Urothelium cell line (cell line): ENCODE measurements around the gene ARL3.
A peak's percentile ranks its signal among the peaks of the same experiment; 100 is the strongest.
"Not testable (repeated sequence)": the region's sequence is repeated elsewhere in the genome, so short reads cannot be mapped to it uniquely, and the experiment has no call there.

Experiments
- DNase-seq: peaks from one replicate; pipeline ENCODE4 v3.0.0; 2011; ENCODE audit warnings: low spot score, mixed read lengths
- FAIRE-seq: peaks from 2 replicates; lab custom pipeline; 2011; peaks lifted over from hg19 to GRCh38; lab: Jason Lieb, UNC

The ARL3 gene

DNA sequence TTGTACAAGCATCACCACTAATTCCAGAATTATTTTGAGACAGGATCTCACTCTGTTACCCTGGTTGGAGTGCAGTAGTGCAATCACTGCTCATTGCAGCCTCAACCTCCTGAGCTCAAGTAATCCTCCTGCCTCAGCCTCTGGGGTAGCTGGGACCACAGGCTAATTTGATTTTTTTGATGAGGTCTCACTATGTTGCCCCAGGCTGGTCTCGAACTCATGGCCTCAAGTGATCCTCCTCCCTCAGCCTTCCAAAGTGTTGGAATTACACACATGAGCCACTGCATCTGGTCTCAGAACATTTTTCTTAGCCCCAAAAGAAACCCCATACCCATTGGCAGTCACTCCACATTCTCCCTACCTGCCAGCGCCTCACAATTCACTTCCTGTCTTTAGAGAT, 26.0 kb upstream of the ARL3 start:
- DNase-seq = no peak
- FAIRE-seq = no peak

DNA sequence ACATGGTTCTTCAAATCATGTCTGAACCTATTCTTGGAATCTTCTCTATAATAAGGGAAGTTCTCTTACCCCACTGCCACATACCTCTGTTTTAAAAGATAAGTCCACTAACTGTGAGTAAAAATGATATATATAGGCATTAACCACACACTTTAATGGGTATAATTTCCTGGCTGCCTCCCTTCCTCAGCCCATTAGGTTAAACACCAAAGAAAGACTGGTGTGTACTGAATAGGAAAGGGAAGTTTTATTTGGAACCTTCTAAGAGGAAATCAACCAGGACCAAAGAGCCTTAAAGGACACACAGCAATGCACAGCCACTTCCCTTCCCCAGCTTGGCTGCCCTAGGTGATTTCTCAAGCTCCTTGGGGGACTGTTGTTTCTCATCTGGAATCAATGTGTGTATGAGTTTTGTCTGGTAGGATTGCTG, 24.5 kb upstream of the ARL3 start:
- DNase-seq (no peak), FAIRE-seq (no peak)

DNA sequence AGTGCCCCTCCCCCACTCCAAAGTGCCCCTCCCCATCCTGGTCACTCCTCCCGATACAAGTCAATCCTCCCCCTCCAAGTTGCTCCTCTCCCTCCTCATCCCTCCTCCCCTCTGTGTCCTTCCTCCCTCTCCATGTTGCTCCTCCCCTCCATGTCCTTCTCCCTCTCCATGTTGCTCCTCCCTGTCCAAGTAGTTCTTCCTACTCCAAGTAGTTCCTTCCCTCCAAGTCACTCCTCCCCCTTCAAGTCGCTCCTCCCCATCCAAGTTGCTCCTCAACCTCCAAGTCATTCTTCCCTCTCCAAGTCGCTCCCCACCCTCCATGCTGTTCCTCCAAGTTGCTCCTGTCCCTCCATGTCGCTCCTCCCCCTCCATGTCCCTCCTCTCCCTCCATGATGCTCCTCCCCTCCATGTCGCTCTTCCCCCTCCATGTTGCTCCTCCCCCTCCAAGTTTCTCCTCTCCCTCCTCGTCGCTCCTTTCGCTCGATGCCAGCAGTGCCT, 20.9 kb upstream of the ARL3 start:
- FAIRE-seq = peak; percentile 65
- DNase-seq = no peak

DNA sequence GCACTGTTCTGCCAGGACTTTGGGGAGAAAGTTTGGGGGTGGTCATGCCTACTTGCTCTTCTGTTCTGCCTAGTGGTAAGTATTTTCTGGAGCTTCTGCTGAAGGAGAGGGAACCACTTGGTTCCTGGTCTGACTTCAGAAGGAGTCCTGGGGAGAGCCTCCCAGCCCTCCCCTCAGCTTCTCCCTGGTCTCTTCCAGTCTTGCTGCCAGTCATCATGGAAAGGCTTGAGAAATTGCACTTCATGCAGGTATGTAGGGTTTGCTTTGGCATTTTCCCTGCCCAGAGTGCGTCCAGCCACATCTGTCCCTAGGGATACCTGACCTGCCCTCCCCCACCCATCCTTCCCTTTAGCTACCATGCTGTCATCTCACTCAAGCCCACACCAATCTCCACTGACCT, 18.5 kb upstream of the ARL3 start:
- FAIRE-seq (no peak), DNase-seq (no peak)

DNA sequence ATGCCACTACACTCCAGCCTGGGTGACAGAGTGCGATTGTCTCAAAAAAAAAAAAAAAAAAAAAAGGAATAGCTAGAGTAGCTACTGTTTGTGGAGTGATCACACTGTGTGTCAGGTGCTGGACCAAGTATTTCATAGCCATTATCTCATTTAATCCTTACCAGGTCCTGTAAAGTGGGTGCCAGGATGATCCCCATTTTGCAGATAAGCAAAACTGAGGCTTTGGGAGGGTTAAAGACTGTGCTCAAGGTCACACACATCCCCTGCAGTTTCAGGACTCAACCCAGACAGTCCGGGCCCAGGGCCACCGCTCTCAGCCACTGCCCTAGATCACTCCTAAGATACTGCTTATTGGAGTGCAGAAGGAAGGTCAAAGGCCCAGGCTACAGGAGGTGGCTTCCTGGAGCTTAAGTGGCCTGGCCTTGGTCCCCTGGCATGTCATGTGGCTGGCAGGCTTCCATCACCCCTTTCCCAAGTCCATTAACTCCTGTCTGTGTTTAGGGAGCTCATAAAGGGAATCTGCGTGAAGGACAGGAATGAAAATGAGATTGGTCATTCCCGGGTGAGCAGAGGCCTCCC, 17.1 kb upstream of the ARL3 start:
- no peak for FAIRE-seq
- no peak for DNase-seq

DNA sequence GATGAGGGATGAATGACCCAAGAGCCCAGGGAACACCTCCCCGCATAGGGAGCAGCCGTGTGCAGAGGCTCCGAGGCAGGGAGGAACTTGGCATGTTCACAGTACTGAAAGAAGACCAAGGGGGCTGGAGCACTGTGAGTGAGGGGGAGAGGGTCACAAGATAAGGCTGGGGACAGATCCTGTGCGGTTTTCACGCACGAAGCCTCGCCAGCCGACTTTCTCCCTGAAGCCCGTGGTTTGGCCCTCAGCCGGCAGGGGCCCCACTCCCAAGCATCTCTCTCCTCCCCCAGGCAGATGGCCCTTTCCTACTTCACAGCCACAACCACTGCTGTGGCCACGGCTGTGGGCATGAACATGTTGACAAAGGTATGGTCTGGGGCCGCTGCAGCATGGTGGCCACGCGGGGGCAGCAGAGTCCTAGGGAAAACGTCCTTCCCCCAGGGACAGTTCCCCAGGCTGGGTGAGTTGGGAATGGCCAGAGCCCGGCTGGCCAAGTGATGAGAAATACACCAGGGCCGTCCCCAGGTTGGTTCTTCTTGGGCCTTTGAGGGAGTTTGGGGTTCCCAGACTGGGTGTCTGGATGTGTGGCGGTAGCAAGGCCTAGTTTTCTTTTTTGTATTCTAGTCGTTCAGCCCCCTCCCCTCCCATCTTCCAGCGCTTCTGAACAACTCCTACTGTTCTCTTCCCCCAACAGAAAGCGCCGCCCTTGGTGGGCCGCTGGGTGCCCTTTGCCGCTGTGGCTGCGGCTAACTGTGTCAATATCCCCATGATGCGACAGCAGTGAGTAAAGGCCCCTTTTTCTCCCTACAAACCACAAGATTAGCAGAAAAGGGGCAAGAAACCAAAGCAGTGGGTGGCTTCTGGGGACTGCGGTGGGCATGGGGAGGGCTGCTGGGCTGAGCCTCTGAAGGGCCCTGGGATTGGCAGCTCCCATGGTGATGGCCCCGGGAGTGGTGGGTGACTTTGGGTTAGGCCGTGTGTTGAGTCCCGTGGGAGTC, 15.1 kb upstream of the ARL3 start:
- FAIRE-seq (peak; percentile 92), DNase-seq (peak; percentile 84)

DNA sequence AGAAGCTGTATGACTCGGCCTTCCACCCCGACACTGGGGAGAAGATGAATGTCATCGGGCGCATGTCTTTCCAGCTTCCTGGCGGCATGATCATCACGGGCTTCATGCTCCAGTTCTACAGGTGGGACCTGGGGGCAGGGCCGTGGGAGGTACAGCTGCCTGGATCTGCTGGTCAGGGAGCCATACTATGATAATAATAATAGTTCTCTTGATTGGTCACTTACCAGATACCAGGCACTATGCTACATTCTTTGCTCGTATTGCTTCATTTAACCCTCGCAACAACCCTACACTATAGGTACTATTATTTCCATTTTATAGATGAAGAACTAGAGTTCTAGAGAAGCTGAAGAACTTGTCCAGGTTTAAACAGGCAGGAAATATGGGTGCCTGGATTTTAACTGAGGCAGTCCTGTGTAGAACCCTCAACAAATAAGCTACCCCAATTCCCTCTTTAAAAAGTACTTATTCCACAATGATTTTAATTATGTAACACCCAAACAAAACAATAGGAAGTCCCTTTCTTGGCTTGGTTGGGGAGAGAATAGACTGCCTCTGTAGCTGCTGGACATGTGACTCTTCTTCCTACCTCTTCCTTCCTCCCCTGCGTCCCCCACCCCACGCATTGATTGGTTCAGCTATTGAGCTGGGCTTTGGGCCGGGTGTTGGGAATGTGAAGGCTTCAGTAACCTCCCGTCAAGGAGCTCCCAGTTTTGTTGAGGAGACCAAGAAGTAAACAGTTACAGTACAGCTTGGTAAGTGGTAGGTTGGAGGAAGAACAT, 13.0 kb upstream of the ARL3 start:
- no peak for DNase-seq
- no peak for FAIRE-seq

DNA sequence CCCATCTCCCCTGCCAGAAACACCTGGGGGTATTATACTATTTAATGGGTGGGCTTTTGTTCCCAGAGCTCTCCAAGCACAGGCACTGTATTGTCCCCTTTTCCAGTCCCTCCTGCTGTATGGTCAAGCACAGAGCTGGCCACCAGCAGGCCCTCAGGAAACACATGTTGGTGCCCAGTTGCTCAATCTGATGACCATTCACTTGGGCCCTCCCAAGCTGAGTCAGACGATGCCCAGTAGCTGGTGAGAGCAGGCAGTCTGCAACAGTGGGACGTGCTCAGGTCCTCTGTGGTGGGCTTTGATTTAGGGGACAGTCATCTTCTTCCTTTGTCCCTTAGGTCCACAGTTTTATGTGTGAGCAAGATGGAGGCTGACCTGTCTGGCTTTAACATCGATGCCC, 12.1 kb upstream of the ARL3 start:
- no peak for DNase-seq
- no peak for FAIRE-seq

DNA sequence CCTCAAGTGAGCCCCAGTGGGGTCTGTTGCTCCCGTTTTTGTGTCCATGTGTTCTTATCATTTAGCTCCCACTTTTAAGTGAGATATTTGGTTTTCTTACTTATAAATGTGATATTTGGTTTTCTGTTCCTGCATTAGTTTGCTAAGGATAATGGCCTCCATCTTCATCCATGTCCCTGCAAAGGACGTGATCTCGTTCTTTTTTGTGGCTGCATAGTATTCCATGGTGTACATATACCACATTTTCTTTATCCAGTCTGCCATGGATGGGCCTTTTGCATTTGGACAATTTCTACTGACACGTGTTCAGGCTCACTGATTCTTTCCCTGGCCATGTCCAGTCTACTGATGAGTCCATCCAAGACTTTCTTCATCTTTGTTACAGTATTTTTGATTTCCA, 9.8 kb upstream of the ARL3 start:
- FAIRE-seq = no peak
- no peak for DNase-seq

DNA sequence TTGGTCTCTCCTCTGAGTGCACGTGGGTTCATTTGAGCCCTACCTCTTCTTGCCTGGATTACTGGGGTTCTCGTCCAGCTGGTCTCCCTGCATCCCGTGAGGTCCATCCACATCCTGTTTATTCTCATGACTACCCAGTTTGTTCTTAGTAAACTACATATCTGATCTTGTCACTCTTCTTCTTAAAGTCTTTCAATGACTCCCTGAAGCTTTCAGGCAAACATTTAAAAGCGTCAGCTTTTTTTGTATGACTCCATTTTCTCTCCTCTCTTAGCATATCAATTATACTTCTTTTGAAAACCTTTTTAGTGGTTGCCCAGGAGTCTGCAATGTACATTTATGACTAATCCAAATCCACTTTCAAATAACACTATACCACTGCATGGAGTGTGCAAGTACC, 7.8 kb upstream of the ARL3 start:
- FAIRE-seq = no peak
- no peak for DNase-seq

DNA sequence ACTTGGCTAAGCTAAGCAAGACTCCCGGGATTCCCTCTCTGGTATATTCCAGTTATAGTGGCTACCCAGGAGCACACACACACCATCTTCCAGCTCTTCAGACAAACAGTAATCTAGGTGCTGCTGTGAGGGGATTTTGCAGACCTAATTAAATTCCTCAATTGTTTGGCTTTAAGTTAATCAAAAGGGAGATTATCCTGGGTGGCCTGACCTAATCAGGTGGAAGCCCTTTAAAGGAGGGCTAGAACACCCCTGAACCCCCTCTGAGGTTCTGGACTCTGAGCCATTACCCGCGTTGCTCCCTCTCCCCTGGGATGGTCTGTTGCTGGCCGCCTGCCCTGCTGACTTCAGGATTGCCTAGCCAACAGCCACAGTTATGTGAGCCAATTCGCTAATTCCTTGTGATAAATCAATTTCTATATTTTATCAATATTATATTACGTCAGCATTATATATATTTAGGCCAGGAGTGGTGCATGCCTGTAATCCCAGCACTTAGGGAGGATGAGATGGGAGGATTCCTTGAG, 6.6 kb upstream of the ARL3 start:
- FAIRE-seq (no peak), DNase-seq (no peak)

DNA sequence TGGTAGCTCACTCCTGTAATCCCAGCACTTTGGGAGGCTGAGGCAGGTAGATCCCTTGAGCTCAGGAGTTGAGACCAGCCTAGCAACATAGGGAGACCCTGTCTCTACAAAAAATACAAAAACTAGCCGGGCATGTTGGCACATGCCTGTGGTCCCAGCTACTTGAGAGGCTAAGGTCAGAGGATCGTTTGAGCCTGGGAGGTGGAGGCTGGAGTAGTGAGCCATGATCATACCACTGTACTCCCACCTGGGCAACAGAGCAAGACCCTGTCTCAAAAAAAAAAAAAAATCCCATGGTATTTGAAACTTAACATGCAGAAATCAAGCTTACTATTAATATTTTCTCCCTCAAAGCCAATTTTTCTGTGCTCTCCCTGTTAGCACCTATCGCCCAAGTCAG, 6.1 kb upstream of the ARL3 start:
- DNase-seq = no peak
- FAIRE-seq = no peak

DNA sequence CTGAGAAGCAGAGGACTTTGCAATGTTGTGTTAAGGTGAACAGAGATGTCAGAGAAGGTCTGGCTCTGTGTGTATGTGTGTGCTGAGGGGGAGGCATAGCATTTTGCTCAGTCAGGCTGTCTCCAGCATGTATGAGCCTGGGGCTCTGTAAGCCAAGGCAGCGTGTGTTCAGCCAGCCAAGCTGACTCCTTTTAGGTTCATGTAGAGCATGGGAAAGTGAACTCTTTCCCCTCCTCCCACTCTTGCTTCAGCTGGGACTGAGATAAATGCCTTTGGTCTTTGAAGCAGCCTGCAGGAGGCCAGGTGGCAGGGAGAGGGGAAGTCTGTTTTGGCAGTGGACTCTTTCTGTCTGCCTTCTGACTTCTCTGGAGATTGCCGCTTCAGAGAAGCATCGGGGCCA, 4.0 kb upstream of the ARL3 start:
- FAIRE-seq (no peak), DNase-seq (no peak)

DNA sequence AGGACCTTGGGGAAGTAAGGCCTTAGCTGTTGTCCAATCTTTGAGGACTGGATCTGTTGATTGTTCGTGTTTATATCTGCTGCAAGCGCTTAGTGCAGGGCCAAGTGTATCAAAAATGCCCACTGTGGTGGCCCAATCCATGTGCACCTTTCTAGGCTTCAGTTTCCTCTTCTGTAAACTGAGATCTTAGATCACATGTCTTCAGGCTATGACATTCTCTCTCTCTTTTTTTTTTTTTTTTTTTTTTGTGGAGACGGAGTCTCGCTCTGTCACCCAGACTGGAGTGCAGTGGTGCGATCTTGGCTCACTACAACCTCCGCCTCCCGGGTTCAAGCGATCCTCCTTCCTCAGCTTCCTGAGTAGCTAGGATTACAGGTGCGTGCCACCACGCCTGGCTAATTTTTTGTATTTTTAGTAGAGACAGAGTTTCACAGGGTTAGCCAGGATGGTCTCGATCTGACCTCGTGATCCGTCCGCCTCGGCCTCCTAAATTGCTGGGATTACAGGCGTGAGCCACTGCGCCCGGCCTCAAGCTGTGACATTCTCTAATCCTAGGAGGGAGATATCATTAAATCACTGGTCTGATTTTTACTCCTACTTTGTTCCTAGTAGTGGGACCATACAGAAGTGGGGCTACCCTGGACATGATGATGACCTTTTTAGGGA, 2.8 kb upstream of the ARL3 start:
- not testable (repeated sequence) for DNase-seq, FAIRE-seq

DNA sequence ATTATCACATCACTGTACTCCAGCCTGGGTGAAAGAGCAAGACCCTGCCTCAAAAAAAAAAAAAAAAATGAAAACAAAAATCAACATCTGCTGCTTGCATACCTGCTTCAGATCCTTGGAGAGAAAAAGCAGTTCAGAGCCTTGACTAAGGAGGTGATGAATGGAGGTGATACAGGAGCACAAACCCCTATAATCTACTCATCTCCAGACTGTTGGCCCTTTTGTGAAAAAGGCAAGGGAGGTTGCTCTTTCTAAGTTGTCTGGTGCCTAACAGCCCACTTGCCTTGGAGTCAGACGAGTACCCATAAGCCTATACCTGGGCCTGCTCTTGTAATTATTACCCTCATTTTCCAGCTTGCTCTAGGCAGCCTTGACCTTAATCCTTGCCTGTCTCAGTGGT, 1.7 kb upstream of the ARL3 start:
- DNase-seq (no peak), FAIRE-seq (no peak)

DNA sequence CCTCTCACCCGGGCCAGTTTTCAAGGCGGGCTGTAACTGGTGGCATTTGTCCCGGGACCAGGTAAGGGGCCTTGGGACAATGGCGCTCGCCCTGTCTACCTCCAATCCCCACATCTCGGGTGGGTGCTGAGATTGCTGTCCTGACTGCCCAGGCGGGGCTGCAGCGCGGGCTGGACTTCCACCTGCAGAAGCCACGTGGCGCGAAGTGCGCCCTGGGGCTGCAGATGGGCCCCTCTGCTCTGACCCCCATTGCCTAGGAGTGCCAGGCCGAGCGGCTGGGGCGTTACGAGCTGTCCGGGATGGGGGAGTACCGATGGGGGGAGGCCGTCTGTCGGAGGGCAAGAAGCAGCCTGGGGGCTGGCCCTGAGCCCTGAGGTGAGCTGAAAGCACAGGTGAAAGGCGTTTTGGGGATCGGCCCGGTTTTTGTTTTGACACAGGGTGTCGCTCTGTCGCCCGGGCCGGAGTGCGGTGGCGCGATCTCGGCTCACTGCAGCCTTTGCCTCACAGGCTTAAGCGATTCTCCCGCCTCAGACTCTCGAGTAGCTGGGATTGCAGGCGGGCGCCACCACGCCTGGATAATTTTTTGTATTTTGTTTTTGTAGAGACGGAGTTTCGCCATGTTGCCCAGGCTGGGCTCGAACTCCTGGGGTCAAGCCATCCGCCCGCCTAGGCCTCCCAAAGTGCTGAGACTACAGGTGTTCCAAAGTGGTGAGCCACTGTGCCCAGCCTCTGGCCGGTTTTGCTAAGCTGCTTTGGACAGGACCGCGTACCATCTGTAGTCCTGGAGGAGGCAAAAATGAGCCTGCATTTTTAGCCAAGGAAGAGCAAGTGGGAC, 641 bp upstream of the ARL3 start, which contains the start of gene SFXN2:
TSS of gene SFXN2 (plus strand) at position 16 of the 835 bp plus-strand sequence. CDS start 12,001 bp downstream, outside the sequence.
- FAIRE-seq (no peak), DNase-seq (no peak)

DNA sequence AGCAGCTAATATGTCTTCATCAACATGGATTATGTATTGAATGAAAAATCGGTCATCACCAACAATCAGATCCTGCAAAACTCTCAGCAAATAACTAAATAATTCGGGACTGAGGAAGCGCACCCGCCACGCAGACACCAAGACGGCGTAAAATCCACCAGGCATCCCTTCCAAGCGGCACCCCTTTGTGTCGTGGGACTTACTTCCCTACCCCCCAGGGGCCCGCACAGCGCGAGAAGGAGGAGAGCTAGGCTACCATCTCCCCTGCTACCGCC, 721 bp downstream of the ARL3 start:
- DNase-seq = no peak
- no peak for FAIRE-seq

DNA sequence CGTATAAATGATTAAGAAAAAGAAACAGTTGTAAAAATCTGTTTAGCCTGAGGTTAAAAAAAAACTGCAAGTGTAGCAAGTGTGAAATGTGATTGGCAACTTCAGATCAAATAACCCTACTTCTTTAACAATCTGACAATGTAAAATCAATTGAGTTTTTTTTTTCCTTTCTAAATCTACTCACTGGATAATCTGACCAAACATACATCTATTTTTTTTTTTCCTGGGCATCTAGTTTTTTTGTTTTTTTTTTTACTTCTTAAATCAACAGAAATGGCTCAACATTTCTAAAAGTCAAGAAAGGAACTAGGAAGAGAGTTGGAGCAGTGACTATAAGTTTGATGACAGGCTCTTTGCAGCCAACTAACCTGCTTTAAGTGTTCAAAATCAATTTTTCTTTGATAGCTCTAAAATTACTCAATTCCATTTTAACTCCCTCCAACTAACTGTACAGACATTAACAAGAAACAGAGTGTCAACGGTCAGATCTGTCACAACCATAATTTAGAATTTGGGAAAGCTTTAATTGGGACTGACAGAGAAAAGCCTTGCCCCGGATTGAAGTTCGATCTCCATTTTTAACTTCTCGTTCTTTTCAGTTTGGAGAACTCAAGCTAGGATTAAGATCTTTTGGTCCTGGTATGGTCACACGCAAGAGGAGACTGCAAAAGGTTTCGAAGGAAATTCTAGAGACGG, 1.2 kb downstream of the ARL3 start:
- FAIRE-seq (no peak), DNase-seq (no peak)

DNA sequence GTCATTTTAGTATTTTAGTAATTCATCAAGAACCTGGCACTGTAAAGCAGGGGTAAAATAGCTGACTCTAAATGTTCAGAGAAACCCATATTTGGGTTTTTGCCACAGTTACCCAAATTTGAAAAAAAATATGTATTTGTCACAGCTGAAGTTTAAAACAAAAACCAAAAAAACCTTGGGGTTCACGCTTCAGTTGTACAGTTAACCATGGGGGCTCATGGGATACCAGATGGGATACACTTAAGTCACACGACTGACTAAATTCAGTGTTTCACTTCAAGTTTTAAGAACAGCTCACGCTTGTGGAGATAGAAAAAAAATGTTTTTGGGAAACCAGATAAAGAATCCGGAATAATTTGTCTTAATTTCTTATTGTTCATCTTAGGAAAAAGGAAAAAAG, 2.1 kb downstream of the ARL3 start:
- DNase-seq (no peak), FAIRE-seq (no peak)
